Epidermal melanocyte (primary cell): Measurements from ENCODE around the gene PIGN.
"Not testable (repeated sequence)": the region's sequence is repeated elsewhere in the genome, so short reads cannot be mapped to it uniquely, and the experiment has no call there.

Experiments used
- DNase-seq: peaks from one replicate; pipeline ENCODE4 v3.0.0; 2011; ENCODE audit warnings: low spot score; ENCODE audit not compliant: insufficient read length

The PIGN gene

GRCh38 chr18:62179213-62179612, 7.6 kb downstream of the PIGN start:
- no peak for DNase-seq

- no peak for DNase-seq
Observed at GRCh38 chr18:62177271-62177670, 9.6 kb downstream of the PIGN start.

GRCh38 chr18:62175521-62175920, 11.3 kb downstream of the PIGN start:
- DNase-seq = no peak

GRCh38 chr18:62172298-62172697, 14.6 kb downstream of the PIGN start:
- no peak for DNase-seq

GRCh38 chr18:62170857-62171256, 16.0 kb downstream of the PIGN start:
- no peak for DNase-seq

GRCh38 chr18:62166524-62166923, 20.3 kb downstream of the PIGN start:
- DNase-seq = not testable (repeated sequence)

- no peak for DNase-seq
Observed at GRCh38 chr18:62165583-62165982, 21.3 kb downstream of the PIGN start.

- no peak for DNase-seq
Observed at GRCh38 chr18:62164855-62165487, 21.9 kb downstream of the PIGN start.

GRCh38 chr18:62164310-62164709, 22.5 kb downstream of the PIGN start:
- no peak for DNase-seq

- DNase-seq = no peak
Observed at GRCh38 chr18:62157843-62158242, 29.0 kb downstream of the PIGN start.

- DNase-seq = no peak
Observed at GRCh38 chr18:62152844-62153243, 34.0 kb downstream of the PIGN start.

GRCh38 chr18:62151068-62151771, 35.6 kb downstream of the PIGN start:
- DNase-seq = no peak

- DNase-seq = no peak
Observed at GRCh38 chr18:62144338-62144737, 42.5 kb downstream of the PIGN start.

- DNase-seq = no peak
Observed at GRCh38 chr18:62140259-62140658, 46.6 kb downstream of the PIGN start.

- DNase-seq = no peak
Observed at GRCh38 chr18:62138461-62139235, 48.2 kb downstream of the PIGN start.

GRCh38 chr18:62131301-62131909, 55.5 kb downstream of the PIGN start:
- peak; percentile 35 for DNase-seq

GRCh38 chr18:62128157-62128556, 58.7 kb downstream of the PIGN start:
- DNase-seq = no peak

- DNase-seq = no peak
Observed at GRCh38 chr18:62126737-62127136, 60.1 kb downstream of the PIGN start.

GRCh38 chr18:62125702-62126101, 61.2 kb downstream of the PIGN start:
- DNase-seq = no peak

GRCh38 chr18:62122330-62122729, 64.5 kb downstream of the PIGN start:
- DNase-seq = no peak

- no peak for DNase-seq
Observed at GRCh38 chr18:62119884-62120283, 67.0 kb downstream of the PIGN start.

GRCh38 chr18:62118328-62118727, 68.5 kb downstream of the PIGN start:
- DNase-seq = no peak
